GM10266 (cell line): Measurements from ENCODE around the gene SERGEF.

Experiments used
- DNase-seq: peaks from one replicate; pipeline ENCODE4 v3.0.0; 2012; ENCODE audit errors: extremely low spot score
- TF ChIP-seq, protein P1 (sequence below): IDR thresholded peaks from 2 replicates; pipeline ENCODE4 v1.5.1; 2012; ENCODE audit warnings: mild to moderate bottlenecking, low read depth; ENCODE audit not compliant: control insufficient read depth, insufficient read depth; ENCODE audit errors: missing control alignments

Gene SERGEF

GRCh38 chr11:17805873-17806272, 207.0 kb downstream of the SERGEF start:
- DNase-seq: no peak
- TF ChIP-seq, protein P1, sequence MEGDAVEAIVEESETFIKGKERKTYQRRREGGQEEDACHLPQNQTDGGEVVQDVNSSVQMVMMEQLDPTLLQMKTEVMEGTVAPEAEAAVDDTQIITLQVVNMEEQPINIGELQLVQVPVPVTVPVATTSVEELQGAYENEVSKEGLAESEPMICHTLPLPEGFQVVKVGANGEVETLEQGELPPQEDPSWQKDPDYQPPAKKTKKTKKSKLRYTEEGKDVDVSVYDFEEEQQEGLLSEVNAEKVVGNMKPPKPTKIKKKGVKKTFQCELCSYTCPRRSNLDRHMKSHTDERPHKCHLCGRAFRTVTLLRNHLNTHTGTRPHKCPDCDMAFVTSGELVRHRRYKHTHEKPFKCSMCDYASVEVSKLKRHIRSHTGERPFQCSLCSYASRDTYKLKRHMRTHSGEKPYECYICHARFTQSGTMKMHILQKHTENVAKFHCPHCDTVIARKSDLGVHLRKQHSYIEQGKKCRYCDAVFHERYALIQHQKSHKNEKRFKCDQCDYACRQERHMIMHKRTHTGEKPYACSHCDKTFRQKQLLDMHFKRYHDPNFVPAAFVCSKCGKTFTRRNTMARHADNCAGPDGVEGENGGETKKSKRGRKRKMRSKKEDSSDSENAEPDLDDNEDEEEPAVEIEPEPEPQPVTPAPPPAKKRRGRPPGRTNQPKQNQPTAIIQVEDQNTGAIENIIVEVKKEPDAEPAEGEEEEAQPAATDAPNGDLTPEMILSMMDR: no peak

DNA sequence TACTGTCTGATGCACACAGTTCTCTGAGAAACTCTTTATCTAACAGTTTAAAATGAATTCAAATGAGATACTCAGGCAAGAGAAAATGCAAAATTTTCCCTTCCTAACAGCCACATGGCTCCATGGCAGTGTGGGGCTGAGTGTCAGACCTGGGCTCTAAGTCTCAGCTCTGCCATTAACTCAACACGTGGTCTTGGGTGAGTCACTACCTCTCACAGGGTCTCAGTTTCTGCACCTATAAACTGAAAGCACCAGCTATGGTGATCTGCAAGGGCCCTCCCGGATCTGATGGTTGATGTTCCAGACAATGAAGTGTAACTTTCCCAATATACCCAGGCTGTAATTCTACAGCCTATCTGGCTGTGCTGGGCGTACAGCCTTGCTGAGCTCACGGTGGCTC, 207.8 kb downstream of the SERGEF start:
- DNase-seq: no peak
- TF ChIP-seq, protein P1: no peak

- DNase-seq: no peak
- TF ChIP-seq, protein P1: no peak
Observed at GRCh38 chr11:17803754-17804334, 209.0 kb downstream of the SERGEF start.

DNA sequence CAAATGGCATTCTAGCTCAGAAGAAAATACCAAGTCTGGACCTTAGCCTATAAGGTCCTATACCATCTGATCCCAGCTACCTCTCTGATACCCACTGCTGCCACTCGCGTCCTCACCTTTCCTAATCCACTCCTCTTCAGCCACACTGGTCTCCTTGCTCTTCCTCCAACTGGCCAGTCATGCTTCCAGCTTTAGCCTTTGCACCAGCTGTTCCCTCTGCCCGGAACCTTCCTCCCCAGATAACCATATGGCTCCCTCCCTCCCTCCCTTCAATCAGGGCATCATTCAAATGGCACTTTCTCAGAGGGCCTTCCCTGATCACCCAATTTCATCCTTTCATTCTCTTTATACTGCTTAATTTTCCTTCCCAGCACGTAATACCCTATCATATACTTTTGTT, 210.4 kb downstream of the SERGEF start:
- TF ChIP-seq, protein P1: no peak
- no peak for DNase-seq

DNA sequence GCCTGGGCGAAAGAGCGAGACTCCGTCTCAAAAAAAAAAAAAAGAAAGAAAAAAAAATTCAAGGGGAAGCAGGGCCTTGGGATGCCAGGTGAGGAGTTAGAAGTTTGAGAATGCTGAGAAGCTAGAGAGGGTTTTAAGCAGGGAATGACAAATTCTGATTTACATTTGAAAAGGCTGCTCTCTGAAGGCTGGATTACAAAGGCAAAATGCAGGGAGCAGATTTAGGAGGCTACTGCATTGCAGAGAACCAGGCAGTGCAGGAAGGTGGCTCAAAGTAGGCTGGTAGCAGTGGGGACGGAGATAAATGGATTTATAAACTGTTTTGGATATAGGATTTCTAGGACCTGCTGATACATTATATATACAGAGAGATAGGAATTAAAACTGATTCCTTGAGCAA, 211.7 kb downstream of the SERGEF start:
- DNase-seq: no peak

GRCh38 chr11:17799147-17799546, 213.7 kb downstream of the SERGEF start:
- no peak for DNase-seq
- TF ChIP-seq, protein P1: no peak

More for the DNA sequence above, 211.7 kb downstream of the SERGEF start:
- TF ChIP-seq, protein P1: no peak

DNA sequence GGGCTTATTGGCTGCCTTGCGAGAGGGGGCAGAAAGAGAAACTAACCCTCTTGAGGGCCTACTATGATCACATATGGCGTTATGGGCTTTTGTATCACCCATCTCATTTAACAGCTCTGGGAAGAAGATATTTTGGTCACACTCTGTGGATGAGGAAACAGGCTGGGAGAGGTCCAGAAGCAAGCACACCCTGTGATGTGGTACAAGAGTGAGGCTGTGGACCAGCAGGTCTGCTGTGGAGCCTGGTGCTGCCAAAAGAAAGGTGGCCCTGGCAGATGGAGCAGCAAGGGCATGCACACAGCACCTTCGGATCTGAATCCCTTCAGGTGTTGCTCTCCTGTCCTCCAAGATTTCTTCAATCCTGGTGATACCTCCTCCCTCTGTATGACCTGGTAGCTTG, 214.1 kb downstream of the SERGEF start:
- TF ChIP-seq, protein P1: no peak
- no peak for DNase-seq
